OCI-LY7 (cell line): ENCODE data around the gene ADCY5. TPM values are rescaled to one million over a fixed set of nuclear protein-coding genes. Genes with fewer than 3 reads are reported as not detected.

Experiments used
- BruUV-seq: library from RNA; stranded (reverse); fragments of 400-500 nt; replicated peaks from 2 replicates; lab custom pipeline; 2021; lab: Mats Ljungman, UMichigan
- CTCF ChIA-PET: fragments of 300-600 bp; sonication (Branson Sonifier 250); formaldehyde crosslinking; loops from one replicate; lab custom pipeline; 2022; ENCODE audit warnings: antibody characterized with exemption; ENCODE audit not compliant: unreplicated experiment; lab: Charles Lee
- POLR2A ChIA-PET: fragments of 300-600 bp; sonication (Branson Sonifier 250); formaldehyde crosslinking; loops from one replicate; lab custom pipeline; 2022; ENCODE audit warnings: antibody characterized with exemption; lab: Charles Lee
- DNase-seq: peaks from one replicate; pipeline ENCODE4 v3.0.0-alpha.2; 2015; ENCODE audit warnings: low spot score
- H2AFZ ChIP-seq: fragments of 200-600 bp; sonication (generic), shearing (Covaris generic); 2 replicates; pipeline ENCODE4 v1.6.1; 2014; ENCODE audit warnings: mild to moderate bottlenecking, antibody characterized with exemption, low read length, moderate library complexity
- H3K27ac ChIP-seq: fragments of 200-600 bp; sonication (generic); 2 replicates; pipeline ENCODE4 v1.5.1; 2014; ENCODE audit warnings: mixed run types, low read depth, mild to moderate bottlenecking, moderate library complexity, low read length, inconsistent platforms; ENCODE audit not compliant: poor library complexity, severe bottlenecking
- H3K36me3 ChIP-seq: fragments of 200-600 bp; sonication (generic); 2 replicates; pipeline ENCODE4 v1.6.1; 2014; ENCODE audit warnings: mild to moderate bottlenecking, antibody characterized with exemption, low read length, moderate library complexity, mixed read lengths; ENCODE audit not compliant: insufficient read depth
- H3K4me1 ChIP-seq: fragments of 200-600 bp; sonication (generic); 2 replicates; pipeline ENCODE4 v1.5.1; 2014; ENCODE audit warnings: mild to moderate bottlenecking, low read length; ENCODE audit not compliant: insufficient read depth, poor library complexity, severe bottlenecking
- H3K4me2 ChIP-seq: fragments of 200-600 bp; sonication (generic); 2 replicates; pipeline ENCODE4 v1.6.1; 2014; ENCODE audit warnings: mild to moderate bottlenecking, low read length
- H3K4me3 ChIP-seq: fragments of 200-600 bp; sonication (generic); 2 replicates; pipeline ENCODE4 v1.5.1; 2014; ENCODE audit warnings: mild to moderate bottlenecking, low read depth, low read length; ENCODE audit not compliant: poor library complexity, severe bottlenecking
- H3K79me2 ChIP-seq: fragments of 200-600 bp; sonication (generic); 2 replicates; pipeline ENCODE4 v1.6.1; 2016; ENCODE audit warnings: low read depth, mild to moderate bottlenecking, low read length, moderate library complexity, mixed read lengths; ENCODE audit not compliant: insufficient read depth
- H3K9me2 ChIP-seq: fragments of 200-600 bp; sonication (generic); 2 replicates; pipeline ENCODE4 v1.6.1; 2016; ENCODE audit warnings: mild to moderate bottlenecking, low read length, mixed read lengths; ENCODE audit not compliant: insufficient read depth
- H3K9me3 ChIP-seq: fragments of 200-600 bp; sonication (generic); 2 replicates; pipeline ENCODE4 v1.6.1; 2014; ENCODE audit warnings: mild to moderate bottlenecking, mixed run types, low read length, mixed read lengths
- H4K20me1 ChIP-seq: fragments of 200-600 bp; sonication (generic); 2 replicates; pipeline ENCODE4 v1.6.1; 2014; ENCODE audit warnings: mild to moderate bottlenecking, antibody characterized with exemption, low read length, moderate library complexity, mixed read lengths; ENCODE audit not compliant: insufficient read depth
- EZH2phosphoT487 ChIP-seq: fragments of 200-600 bp; sonication (generic); IDR thresholded peaks from 2 replicates; pipeline ENCODE4 v1.6.1; 2018; ENCODE audit warnings: low read depth, borderline replicate concordance, mild to moderate bottlenecking, mixed run types, antibody characterized with exemption, low read length, moderate library complexity, mixed read lengths
- intact Hi-C: fragments of 100-400 bp; cut with micrococcal nuclease; formaldehyde crosslinking; loops from one replicate; pipeline ENCODE4 v1.10.0; 2022; ENCODE audit not compliant: unreplicated experiment
- total RNA-seq, 2 experiments: library from RNA; depleted of rRNA in 1 of 2; stranded (reverse); fragments of >200 nt in 1 of 2; shearing (Covaris generic) in 1 of 2; gene quantifications; 2 replicates each; pipeline ENCODE4 v1.2.3, GENCODE V29; 2014 to 2022
- TF ChIP-seq, protein P1 (sequence below): fragments of 200-600 bp; sonication (generic); conservative IDR thresholded peaks from 2 replicates; pipeline ENCODE4 v1.5.1; 2014; ENCODE audit warnings: mild to moderate bottlenecking, antibody characterized with exemption, low read length, moderate library complexity, mixed read lengths

Gene ADCY5
- total RNA-seq, 2 experiments from 2014 or later: 0.03 to 0.63 TPM

GRCh38 chr3:123401836-123402530, 46.9 kb downstream of the ADCY5 start:
- H3K79me2 ChIP-seq: no peaks in the 10 kb centered on the region
- no peak overlapping the region for H2AFZ ChIP-seq
- no TSS peak for BruUV-seq
- H3K4me3 ChIP-seq: no peak overlapping the region
- intact Hi-C loops: no loop called here
- no peak overlapping the region for H3K4me2 ChIP-seq
- no peaks in the 10 kb centered on the region for H3K4me1 ChIP-seq
- H4K20me1 ChIP-seq: no peaks in the 10 kb centered on the region
- TF ChIP-seq EZH2phosphoT487: no peak
- TF ChIP-seq, protein P1, sequence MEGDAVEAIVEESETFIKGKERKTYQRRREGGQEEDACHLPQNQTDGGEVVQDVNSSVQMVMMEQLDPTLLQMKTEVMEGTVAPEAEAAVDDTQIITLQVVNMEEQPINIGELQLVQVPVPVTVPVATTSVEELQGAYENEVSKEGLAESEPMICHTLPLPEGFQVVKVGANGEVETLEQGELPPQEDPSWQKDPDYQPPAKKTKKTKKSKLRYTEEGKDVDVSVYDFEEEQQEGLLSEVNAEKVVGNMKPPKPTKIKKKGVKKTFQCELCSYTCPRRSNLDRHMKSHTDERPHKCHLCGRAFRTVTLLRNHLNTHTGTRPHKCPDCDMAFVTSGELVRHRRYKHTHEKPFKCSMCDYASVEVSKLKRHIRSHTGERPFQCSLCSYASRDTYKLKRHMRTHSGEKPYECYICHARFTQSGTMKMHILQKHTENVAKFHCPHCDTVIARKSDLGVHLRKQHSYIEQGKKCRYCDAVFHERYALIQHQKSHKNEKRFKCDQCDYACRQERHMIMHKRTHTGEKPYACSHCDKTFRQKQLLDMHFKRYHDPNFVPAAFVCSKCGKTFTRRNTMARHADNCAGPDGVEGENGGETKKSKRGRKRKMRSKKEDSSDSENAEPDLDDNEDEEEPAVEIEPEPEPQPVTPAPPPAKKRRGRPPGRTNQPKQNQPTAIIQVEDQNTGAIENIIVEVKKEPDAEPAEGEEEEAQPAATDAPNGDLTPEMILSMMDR: no peak
- ChIA-PET POLR2A (interaction anchor here (0.5 to 0.6 kb wide), 2 partner anchors 209 to 351 kb away, joined by 3 to 8 read pairs; no protein-coding TSS in a partner anchor), CTCF (no interaction called here)
- H3K36me3 ChIP-seq: no peaks in the 10 kb centered on the region
- H3K9me3 ChIP-seq: no peaks in the 10 kb centered on the region
- H3K9me2 ChIP-seq: no peaks in the 10 kb centered on the region
- no peak for DNase-seq
- no peak overlapping the region for H3K27ac ChIP-seq

DNA sequence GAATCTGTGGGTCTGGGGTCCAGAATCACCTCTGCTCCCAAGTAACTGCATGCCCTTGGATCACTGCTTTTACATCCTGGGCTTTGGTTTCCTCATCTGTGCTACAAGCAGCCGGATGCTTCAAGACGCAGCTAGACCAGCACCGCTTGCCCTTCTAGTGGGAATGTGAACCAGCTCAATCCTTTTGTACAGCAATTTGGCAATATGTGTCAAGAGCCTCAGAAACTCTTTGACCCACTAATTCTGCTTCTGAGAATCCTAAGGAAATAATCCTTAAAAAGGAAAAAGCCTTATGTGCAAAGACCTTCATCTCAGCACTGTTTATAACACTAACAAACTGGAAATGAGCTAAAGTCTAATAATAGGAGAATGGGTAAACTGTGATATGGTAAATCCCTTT, 48.7 kb downstream of the ADCY5 start:
- Histone ChIP-seq H4K20me1 (no peaks in the 10 kb centered on the region), H3K9me2 (no peaks in the 10 kb centered on the region), H3K36me3 (no peaks in the 10 kb centered on the region), H3K79me2 (no peaks in the 10 kb centered on the region), H3K4me1 (no peaks in the 10 kb centered on the region), H3K4me3 (no peak overlapping the region), H3K9me3 (no peaks in the 10 kb centered on the region), H3K4me2 (no peak overlapping the region), H2AFZ (no peak overlapping the region), H3K27ac (no peak overlapping the region)
- no TSS peak for BruUV-seq
- CTCF ChIA-PET: no interaction called here
- POLR2A ChIA-PET: interaction anchor here (0.5 to 0.6 kb wide), 2 partner anchors 37 to 41 kb away, joined by 8 to 9 read pairs; no protein-coding TSS in a partner anchor
- no peak for DNase-seq
- intact Hi-C loops: no loop called here
- TF ChIP-seq EZH2phosphoT487: no peak
- TF ChIP-seq, protein P1: no peak

DNA sequence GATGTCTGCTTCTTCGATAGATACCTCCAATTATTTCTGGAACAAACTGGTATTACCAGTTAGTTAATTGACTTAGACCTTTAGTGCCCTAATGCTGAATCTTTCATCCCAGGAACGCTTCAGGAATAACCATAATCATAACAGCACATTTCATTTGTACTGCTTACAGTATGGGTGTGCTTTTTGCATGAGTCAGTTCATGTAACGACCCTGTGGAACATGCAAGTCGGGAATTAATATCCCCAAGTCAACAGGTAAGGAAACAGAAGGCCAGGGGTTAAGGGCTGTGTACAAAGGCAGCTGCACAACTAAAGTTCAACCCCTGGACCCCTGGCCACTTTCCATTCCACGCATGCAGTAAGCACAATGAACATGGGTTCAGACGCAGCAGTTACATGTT, 49.2 kb downstream of the ADCY5 start:
- ChIA-PET CTCF (no interaction called here), POLR2A (interaction anchor here (0.6 kb wide), 1 partner anchor 36 kb away, joined by 8 read pairs; no protein-coding TSS in a partner anchor)
- BruUV-seq: no TSS peak
- Histone ChIP-seq H3K79me2 (no peaks in the 10 kb centered on the region), H3K4me2 (no peak overlapping the region), H3K9me2 (no peaks in the 10 kb centered on the region), H3K27ac (no peak overlapping the region), H3K4me1 (no peaks in the 10 kb centered on the region), H2AFZ (no peak overlapping the region), H3K9me3 (no peaks in the 10 kb centered on the region), H3K36me3 (no peaks in the 10 kb centered on the region), H4K20me1 (no peaks in the 10 kb centered on the region), H3K4me3 (no peak overlapping the region)
- TF ChIP-seq, protein P1: no peak
- TF ChIP-seq EZH2phosphoT487: no peak
- intact Hi-C loops: no loop called here
- DNase-seq: no peak
